ENCODE results near the gene KRTAP9-1. TPM values are rescaled to one million over a fixed set of nuclear protein-coding genes. Genes with fewer than 3 reads are reported as not detected.

KRTAP9-1 gene, protein sequence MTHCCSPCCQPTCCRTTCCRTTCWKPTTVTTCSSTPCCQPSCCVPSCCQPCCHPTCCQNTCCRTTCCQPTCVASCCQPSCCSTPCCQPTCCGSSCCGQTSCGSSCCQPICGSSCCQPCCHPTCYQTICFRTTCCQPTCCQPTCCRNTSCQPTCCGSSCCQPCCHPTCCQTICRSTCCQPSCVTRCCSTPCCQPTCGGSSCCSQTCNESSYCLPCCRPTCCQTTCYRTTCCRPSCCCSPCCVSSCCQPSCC
- total RNA-seq: not detected in 2 replicates

DNA sequence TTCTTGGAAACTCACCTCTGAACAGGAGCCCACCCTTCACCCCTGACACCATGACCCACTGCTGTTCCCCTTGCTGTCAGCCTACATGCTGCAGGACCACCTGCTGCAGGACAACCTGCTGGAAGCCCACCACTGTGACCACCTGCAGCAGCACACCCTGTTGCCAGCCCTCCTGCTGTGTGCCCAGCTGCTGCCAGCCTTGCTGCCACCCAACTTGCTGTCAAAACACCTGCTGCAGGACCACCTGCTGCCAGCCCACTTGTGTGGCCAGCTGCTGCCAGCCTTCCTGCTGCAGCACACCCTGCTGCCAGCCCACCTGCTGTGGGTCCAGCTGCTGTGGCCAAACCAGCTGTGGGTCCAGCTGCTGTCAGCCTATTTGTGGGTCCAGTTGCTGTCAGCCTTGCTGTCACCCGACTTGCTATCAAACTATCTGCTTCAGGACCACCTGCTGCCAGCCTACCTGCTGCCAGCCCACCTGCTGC, at the start of gene KRTAP9-1:
Gene KRTAP9-1 (plus strand): TSS at position 51 of the 482 bp plus-strand sequence. CDS start 0 bp downstream, at position 51.

DNA sequence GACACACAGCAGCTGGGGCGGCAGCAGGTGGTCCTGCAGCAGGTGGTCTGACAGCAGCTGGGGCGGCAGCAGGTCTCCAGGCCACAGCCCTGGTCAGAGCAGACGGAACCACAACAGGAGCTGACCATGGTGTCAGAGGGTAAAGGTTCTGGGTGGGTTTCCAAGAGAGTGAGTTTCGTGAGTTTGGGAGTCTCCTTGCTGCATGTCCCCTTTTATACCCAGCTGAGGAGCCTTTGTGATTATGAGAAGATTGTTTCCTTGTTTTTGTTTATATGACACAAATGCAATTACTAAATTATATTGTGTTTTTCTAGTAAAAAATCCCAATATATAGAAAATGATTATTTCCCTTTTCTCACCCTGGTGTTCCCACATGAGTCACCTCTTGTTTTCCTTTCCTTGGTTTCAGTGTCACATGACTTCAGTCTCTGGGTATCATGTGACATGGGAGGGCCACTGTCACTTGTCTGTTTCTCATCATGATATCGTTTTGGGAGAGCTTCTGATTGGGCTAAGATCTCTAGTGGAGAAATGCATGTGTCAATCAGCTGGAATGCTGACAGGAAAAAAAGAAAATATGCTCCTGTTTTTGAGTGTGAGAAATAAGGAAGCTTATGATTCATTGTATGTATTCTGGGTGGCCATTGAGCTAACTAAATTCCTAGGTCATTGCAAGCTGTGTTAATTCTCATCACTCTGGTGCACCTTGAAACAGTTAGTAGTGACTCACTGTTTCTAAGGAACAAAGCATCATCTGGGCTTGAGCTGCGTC, 49.1 kb upstream of the KRTAP9-1 start, which contains the start of gene KRTAP4-6:
Gene KRTAP4-6 (minus strand): TSS at position 185 of the 772 bp plus-strand sequence. CDS start 57 bp downstream, at position 128.

DNA sequence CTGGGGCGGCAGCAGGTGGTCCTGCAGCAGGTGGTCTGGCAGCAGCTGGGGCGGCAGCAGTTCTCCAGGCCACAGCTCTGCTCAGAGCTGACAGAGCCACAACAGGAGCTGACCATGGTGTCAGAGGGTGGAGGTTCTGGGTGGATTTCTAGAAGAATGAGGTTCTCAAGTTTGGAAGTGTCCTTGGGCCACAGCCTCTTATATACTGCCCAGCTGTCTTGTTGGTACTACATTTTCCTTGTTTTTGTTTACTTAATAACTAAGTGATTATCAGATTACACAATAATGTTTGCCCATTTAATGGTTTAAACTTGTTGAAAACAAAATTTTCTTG, 40.1 kb upstream of the KRTAP9-1 start, which contains the start of gene KRTAP4-5:
Gene KRTAP4-5 (minus strand): TSS at position 174 of the 334 bp plus-strand sequence. CDS start 58 bp downstream, at position 116.

DNA sequence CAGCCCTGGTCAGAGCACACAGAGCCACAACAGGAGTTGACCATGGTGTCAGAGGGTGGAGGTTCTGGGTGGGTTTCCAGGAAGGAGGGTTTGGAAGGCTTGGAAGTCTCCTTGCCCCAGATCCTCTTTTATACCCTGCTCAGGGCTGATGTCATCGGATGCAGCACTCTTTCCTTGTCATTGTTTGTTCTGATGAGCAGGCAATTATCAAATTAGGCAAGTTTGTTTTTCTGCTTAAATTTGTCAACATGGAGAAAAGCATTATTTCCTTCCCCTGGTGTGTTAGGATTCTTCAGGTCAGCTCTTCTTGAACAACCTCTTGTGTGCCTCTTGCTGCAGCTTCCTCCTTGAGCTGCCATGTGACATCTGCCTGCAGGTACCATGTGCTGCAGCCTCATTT, 29.0 kb upstream of the KRTAP9-1 start, which contains the start of gene KRTAP4-4:
Gene KRTAP4-4 (minus strand): TSS at position 101 of the 400 bp plus-strand sequence. CDS start 57 bp downstream, at position 44.

DNA sequence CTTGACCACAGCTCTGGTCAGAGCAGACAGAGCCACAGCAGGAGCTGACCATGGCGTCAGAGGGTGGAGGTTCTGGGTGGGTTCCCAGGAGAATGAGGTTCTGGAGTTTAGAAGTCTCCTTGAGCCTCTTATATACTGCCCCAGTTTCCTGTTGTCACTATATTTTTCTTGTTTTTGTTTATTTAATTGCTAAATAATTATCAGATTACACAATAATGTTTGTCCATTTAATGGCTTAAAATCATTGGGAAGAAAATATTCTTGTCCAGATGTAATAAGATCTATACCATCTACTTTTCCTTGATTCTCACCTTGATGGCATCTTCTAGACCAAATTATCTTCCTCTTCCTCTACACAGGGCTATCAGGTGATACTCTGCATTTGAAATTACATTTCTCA, 21.6 kb upstream of the KRTAP9-1 start, which contains the start of gene KRTAP4-3:
Gene KRTAP4-3 (minus strand): TSS at position 101 of the 400 bp plus-strand sequence. CDS start 49 bp downstream, at position 52.

DNA sequence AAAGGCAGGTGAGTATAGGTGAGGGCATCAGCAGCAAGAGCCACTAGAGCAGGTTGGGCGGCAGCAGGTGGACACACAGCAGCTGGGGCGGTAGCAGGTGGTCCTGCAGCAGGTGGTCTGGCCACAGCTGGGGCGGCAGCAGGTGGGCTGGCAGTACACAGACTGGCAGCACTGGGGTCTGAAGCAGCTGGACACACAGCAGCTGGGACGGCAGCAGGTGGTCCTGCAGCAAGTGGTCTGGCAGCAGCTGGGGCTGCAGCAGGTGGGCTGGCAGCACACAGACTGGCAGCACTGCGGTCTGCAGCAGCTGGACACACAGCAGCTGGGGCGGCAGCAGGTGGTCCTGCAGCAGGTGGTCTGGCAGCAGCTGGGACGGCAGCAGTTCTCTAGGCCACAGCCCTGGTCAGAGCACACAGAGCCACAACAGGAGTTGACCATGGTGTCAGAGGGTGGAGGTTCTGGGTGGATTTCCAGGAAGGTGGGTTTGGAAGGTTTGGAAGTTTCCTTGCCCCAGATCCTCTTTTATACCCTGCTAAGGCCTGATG, 11.9 kb upstream of the KRTAP9-1 start, which contains the start of gene KRTAP4-2:
Gene KRTAP4-2 (minus strand): TSS at position 495 of the 545 bp plus-strand sequence. CDS start 57 bp downstream, at position 438.

DNA sequence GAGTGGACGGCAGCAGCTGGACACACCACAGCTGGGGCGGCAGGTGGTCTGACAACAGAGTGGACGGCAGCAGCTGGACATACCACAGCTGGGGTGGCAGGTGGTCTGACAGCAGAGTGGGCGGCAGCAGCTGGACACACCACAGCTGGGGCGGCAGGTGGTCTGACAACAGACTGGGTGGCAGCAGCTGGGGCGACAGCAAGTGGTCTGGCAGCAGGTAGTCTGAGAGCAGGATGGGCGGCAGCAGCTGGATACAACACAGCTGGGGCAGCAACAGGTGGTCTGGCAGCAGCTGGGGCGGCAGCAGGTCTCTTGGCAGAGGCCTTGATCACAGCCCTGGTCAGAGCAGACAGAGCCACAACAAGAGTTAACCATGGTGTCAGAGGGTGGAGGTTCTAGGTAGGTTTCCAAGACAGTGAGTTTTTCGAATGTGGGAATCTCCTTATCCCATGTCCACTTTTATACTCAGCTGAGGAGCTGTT, 5.2 kb upstream of the KRTAP9-1 start, which contains the start of gene KRTAP4-1:
Gene KRTAP4-1 (minus strand): TSS at position 432 of the 482 bp plus-strand sequence. CDS start 57 bp downstream, at position 375.

DNA sequence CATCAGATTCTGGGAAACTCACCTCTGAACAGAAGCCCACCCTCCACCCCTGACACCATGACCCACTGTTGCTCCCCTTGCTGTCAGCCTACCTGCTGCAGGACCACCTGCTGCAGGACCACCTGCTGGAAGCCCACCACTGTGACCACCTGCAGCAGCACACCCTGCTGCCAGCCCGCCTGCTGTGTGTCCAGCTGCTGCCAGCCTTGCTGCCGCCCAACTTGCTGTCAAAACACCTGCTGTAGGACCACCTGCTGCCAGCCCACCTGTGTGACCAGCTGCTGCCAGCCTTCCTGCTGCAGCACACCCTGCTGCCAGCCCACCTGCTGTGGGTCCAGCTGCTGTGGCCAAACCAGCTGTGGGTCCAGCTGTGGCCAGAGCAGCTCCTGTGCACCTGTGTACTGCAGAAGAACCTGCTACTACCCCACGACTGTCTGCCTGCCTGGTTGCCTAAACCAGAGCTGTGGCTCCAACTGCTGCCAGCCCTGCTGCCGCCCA, 37.0 kb downstream of the KRTAP9-1 start, which contains the start of gene KRTAP9-2:
Gene KRTAP9-2 (plus strand): TSS at position 51 of the 498 bp plus-strand sequence. CDS start 7 bp downstream, at position 58.

DNA sequence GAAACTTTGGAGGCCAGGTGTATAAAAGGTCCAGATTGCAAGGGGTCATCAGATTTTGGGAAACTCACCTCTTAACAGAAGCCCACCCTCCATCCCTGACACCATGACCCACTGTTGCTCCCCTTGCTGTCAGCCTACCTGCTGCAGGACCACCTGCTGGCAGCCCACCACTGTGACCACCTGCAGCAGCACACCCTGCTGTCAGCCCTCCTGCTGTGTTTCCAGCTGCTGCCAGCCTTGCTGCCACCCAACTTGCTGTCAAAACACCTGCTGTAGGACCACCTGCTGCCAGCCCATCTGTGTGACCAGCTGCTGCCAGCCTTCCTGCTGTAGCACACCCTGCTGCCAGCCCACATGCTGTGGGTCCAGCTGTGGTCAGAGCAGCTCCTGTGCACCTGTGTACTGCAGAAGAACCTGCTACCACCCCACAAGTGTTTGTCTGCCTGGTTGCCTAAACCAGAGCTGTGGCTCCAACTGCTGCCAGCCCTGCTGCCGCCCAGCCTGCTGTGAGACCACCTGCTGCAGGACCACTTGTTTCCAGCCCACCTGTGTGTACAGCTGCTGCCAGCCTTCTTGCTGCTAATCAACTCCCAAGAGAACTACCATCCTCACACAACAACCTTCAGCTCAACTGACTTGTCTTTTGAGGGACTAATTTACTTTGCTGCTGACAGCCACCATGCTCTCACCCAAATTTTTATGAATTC, 42.9 kb downstream of the KRTAP9-1 start, which contains the start of gene KRTAP9-3:
Gene KRTAP9-3 (plus strand): TSS at position 51 of the 707 bp plus-strand sequence. CDS start 53 bp downstream, at position 104.

DNA sequence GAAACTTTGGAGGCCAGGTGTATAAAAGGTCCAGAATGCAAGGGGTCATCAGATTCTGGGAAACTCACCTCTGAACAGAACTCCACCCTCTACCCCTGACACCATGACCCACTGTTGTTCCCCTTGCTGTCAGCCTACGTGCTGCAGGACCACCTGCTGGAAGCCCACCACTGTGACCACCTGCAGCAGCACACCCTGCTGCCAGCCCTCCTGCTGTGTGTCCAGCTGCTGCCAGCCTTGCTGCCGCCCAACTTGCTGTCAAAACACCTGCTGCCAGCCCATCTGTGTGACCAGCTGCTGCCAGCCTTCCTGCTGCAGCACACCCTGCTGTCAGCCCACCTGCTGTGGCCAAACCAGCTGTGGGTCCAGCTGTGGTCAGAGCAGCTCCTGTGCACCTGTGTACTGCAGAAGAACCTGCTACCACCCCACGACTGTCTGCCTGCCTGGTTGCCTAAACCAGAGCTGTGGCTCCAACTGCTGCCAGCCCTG, 48.3 kb downstream of the KRTAP9-1 start, which contains the start of gene KRTAP9-8:
Gene KRTAP9-8 (plus strand): TSS at position 51 of the 489 bp plus-strand sequence. CDS start 53 bp downstream, at position 104.

Other genes with a start within 250 kb of the KRTAP9-1 start
- not detected in 2 replicates for gene KRT39, start 222.9 kb upstream of the KRTAP9-1 start, total RNA-seq
- gene KRT40, start 205.6 kb upstream of the KRTAP9-1 start, total RNA-seq: not detected in 2 replicates
- gene KRTAP3-3, start 195.7 kb upstream of the KRTAP9-1 start, total RNA-seq: not detected in 2 replicates
- gene KRTAP3-2, start 190.0 kb upstream of the KRTAP9-1 start, total RNA-seq: not detected in 2 replicates
- not detected in 2 replicates for gene KRTAP3-1, start 180.8 kb upstream of the KRTAP9-1 start, total RNA-seq
- 0.23 and 0.30 TPM in 2 replicates for gene KRTAP1-5, start 162.7 kb upstream of the KRTAP9-1 start, total RNA-seq
- not detected in 2 replicates for gene KRTAP1-4, start 159.7 kb upstream of the KRTAP9-1 start, total RNA-seq
- gene KRTAP1-3, start 155.0 kb upstream of the KRTAP9-1 start, total RNA-seq: not detected in 2 replicates
- gene KRTAP1-1, start 148.4 kb upstream of the KRTAP9-1 start, total RNA-seq: not detected in 2 replicates
- not detected in 2 replicates for gene KRTAP2-1, start 142.6 kb upstream of the KRTAP9-1 start, total RNA-seq
- gene KRTAP2-2, start 134.7 kb upstream of the KRTAP9-1 start, total RNA-seq: not detected in 2 replicates
- gene KRTAP2-3, start 129.8 kb upstream of the KRTAP9-1 start, total RNA-seq: 0.65 TPM in 1 of 2 replicates, not detected in the other
- not detected in 2 replicates for gene KRTAP2-4, start 124.0 kb upstream of the KRTAP9-1 start, total RNA-seq
- not detected in 2 replicates for gene KRTAP4-7, start 105.7 kb upstream of the KRTAP9-1 start, total RNA-seq
- not detected in 2 replicates for gene KRTAP4-8, start 91.7 kb upstream of the KRTAP9-1 start, total RNA-seq
- gene KRTAP4-16, start 87.7 kb upstream of the KRTAP9-1 start, total RNA-seq: not detected in 2 replicates
- not detected in 2 replicates for gene KRTAP4-9, start 84.5 kb upstream of the KRTAP9-1 start, total RNA-seq
- not detected in 2 replicates for gene KRTAP4-11, start 71.5 kb upstream of the KRTAP9-1 start, total RNA-seq
- not detected in 2 replicates for gene KRTAP4-12, start 65.7 kb upstream of the KRTAP9-1 start, total RNA-seq
- not detected in 2 replicates for gene KRTAP4-6, start 49.3 kb upstream of the KRTAP9-1 start, total RNA-seq
- gene KRTAP4-5, start 40.1 kb upstream of the KRTAP9-1 start, total RNA-seq: not detected in 2 replicates
- gene KRTAP4-4, start 29.1 kb upstream of the KRTAP9-1 start, total RNA-seq: not detected in 2 replicates
- not detected in 2 replicates for gene KRTAP4-3, start 21.7 kb upstream of the KRTAP9-1 start, total RNA-seq
- gene KRTAP4-2, start 11.7 kb upstream of the KRTAP9-1 start, total RNA-seq: not detected in 2 replicates
- not detected in 2 replicates for gene KRTAP4-1, start 5.0 kb upstream of the KRTAP9-1 start, total RNA-seq
- gene KRTAP9-2, start 36.8 kb downstream of the KRTAP9-1 start, total RNA-seq: not detected in 2 replicates
- not detected in 2 replicates for gene KRTAP9-3, start 42.6 kb downstream of the KRTAP9-1 start, total RNA-seq
- not detected in 2 replicates for gene KRTAP9-8, start 48.1 kb downstream of the KRTAP9-1 start, total RNA-seq
- gene KRTAP9-4, start 59.8 kb downstream of the KRTAP9-1 start, total RNA-seq: not detected in 2 replicates
- gene KRTAP9-9, start 65.5 kb downstream of the KRTAP9-1 start, total RNA-seq: not detected in 2 replicates
- gene KRTAP9-6, start 75.5 kb downstream of the KRTAP9-1 start, total RNA-seq: not detected in 2 replicates
- not detected in 2 replicates for gene KRTAP9-7, start 85.8 kb downstream of the KRTAP9-1 start, total RNA-seq
- not detected in 2 replicates for gene KRTAP29-1, start 113.0 kb downstream of the KRTAP9-1 start, total RNA-seq
- gene KRTAP16-1, start 119.4 kb downstream of the KRTAP9-1 start, total RNA-seq: not detected in 2 replicates
- gene KRTAP17-1, start 125.8 kb downstream of the KRTAP9-1 start, total RNA-seq: not detected in 2 replicates
- not detected in 2 replicates for gene KRT33A, start 160.9 kb downstream of the KRTAP9-1 start, total RNA-seq
- 0.30 and 0.32 TPM in 2 replicates for gene KRT33B, start 179.9 kb downstream of the KRTAP9-1 start, total RNA-seq
- gene KRT34, start 192.4 kb downstream of the KRTAP9-1 start, total RNA-seq: 0.89 and 6.6 TPM in 2 replicates
- not detected in 2 replicates for gene KRT31, start 207.7 kb downstream of the KRTAP9-1 start, total RNA-seq
- gene KRT37, start 234.7 kb downstream of the KRTAP9-1 start, total RNA-seq: not detected in 2 replicates

Measured in smooth muscle cell of the umbilical artery (primary cell).